ENCODE results near the gene IKZF3. TPM values are rescaled to one million over a fixed set of nuclear protein-coding genes. Genes with fewer than 3 reads are reported as not detected.

Gene IKZF3
- total and polyA plus RNA-seq, 10 of the 15 experiments (the other 5 are each of a cell fraction or from before 2014, with no cell fraction given), result 5.5 to 98.2 (median 47.6) TPM

DNA sequence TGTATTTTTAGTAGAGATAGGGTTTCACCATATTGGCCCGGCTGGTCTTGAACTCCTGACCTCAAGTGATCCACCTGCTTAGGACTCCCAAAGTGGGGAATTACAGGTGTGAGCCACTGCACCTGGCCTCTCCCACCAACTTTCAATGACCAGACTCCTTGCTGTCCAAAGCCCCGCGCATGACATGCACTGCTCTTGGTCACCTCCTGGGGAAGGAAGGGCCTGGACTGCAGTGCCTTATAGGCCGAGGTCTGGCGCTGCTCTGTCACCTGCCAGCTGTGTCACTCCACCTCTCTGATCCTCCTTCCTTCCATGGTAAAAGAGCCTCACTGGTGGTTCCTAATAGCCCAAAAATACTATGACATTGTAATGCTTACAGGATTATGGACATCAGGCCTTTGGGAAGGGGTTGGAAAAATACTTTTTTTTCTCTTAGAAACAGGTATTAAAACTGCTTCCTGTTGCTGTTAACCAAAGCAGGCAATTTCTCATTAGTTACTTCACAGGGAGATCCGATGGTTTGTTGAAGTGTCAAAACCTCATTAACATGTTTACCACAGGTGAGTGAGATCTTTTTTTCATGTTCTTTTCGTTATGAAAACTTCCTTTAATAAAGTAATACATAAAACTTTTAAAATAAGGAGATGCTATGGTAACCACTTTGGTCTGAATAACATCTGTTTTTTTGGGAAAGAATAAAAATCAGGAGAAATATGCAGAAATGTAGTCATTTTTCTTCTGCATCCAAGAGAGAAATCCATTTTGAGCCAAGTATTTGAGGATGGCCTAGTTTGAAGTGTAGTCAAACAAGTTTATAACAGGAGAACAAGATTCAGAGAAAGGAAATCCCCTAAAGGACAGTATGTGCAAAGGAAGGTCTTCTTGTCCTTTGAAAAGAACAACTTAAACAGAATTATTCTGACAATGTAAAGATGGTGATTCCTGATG is 90.9 kb downstream of the IKZF3 start:
- ChIA-PET SMC1A (ENCODE audit: uncharacterized antibody, unreplicated experiment) (interaction anchor here (0.7 to 4.9 kb wide), 5 partner anchors 17 to 89 kb away, joined by 3 to 59 read pairs (median 3); no protein-coding TSS in a partner anchor), CTCF (interaction anchor here (0.6 to 0.9 kb wide), 2 partner anchors 18 to 49 kb away, joined by 3 read pairs; no protein-coding TSS in a partner anchor), RAD21 (ENCODE audit: unreplicated experiment) (interaction anchor here (1.2 to 2.0 kb wide), 3 partner anchors 10 to 89 kb away, joined by 4 to 18 read pairs (median 4); no protein-coding TSS in a partner anchor), POLR2A (interaction anchor here (1.2 kb wide), 1 partner anchor 16 kb away, joined by 8 read pairs; no protein-coding TSS in a partner anchor)
- peaks cover 7 to 30% of the 10 kb centered on the region in 2 experiments for H3K36me3 ChIP-seq (ENCODE audit: control insufficient read depth in 2 of 2, insufficient read depth in 2 of 2, low read length in 1 of 2)
- H3K27me3 ChIP-seq (replicated peaks in 1 of 2; ENCODE audit: control insufficient read depth in 2 of 2, insufficient read depth in 2 of 2, low read length in 1 of 2), result no peaks in the 10 kb centered on the region
- in situ Hi-C loops (cut with MboI) (no loop called here), intact Hi-C loops (cut with micrococcal nuclease; ENCODE audit: unreplicated experiment) (loop anchor here (1.0 to 5.0 kb wide), 2 partner anchors 15 to 74 kb away; no protein-coding TSS in a partner anchor)
- peaks cover 64% of the 10 kb centered on the region for H3K4me1 ChIP-seq (ENCODE audit: control insufficient read depth, insufficient read depth, low read length)
- H2AFZ ChIP-seq (ENCODE audit: control insufficient read depth, low read depth, low read length), result no peak overlapping the region
- DNase-seq (ENCODE audit: low read depth, low spot score), result no peak
- H3K4me2 ChIP-seq (ENCODE audit: control insufficient read depth, insufficient read depth), result peak overlapping the region; percentile 97
- no peak for FAIRE-seq
- no peak for ATAC-seq
- H3K9ac ChIP-seq (ENCODE audit: control insufficient read depth, insufficient read depth, low read length), result peak overlapping the region; percentile 52
- no peaks in the 10 kb centered on the region for H4K20me1 ChIP-seq (ENCODE audit: control insufficient read depth, insufficient read depth)
- no TSS peak for BruUV-seq (replicated peaks)
- peak overlapping the region; percentile 79 for H3K4me3 ChIP-seq
- H3K27ac ChIP-seq (ENCODE audit: control insufficient read depth, insufficient read depth), result peak overlapping the region; percentile 95
- H3K79me2 ChIP-seq (ENCODE audit: control insufficient read depth, insufficient read depth, low read length), result peaks cover 93% of the 10 kb centered on the region
- no peaks in the 10 kb centered on the region; the same call in 2 of the 3 replicates for H3K9me3 ChIP-seq (replicated peaks; ENCODE audit: control insufficient read depth, insufficient read depth, low read length)
- 39% methylated on average over 7 of the region's 7 CpGs for whole genome bisulfite sequencing (ENCODE audit: insufficient coverage, insufficient replicate concordance, low lambda C conversion rate, missing lambda C conversion rate)
- TF ChIP-seq SP1 (IDR thresholded peaks at IDR 0.05; ENCODE audit: low read depth, low read length) (no peak), TCF12 (IDR thresholded peaks at IDR 0.05; ENCODE audit: low read depth, low read length) (no peak), SIN3A (IDR thresholded peaks at IDR 0.05; ENCODE audit: low read depth, low read length) (no peak), RFX5 (IDR thresholded peaks at IDR 0.05; ENCODE audit: low read depth, low read length) (no peak), IRF4 (IDR thresholded peaks at IDR 0.05; ENCODE audit: low read depth, low read length) (no peak), ZNF384 (IDR thresholded peaks at IDR 0.05; ENCODE audit: borderline replicate concordance, low read depth, low read length) (0 out of 2 replicates have a peak, but pooled peaks have one; percentile 14), EED (IDR thresholded peaks at IDR 0.05; ENCODE audit: low read depth) (no peak), TCF7 (IDR thresholded peaks at IDR 0.05; ENCODE audit: borderline replicate concordance) (no peak), MYC (IDR thresholded peaks at IDR 0.05; ENCODE audit: insufficient read depth, insufficient read length, insufficient replicate concordance, low read length, severe bottlenecking) (no peak), YY1 (IDR thresholded peaks at IDR 0.05; ENCODE audit: low read depth, low read length) (no peak), ZSCAN29 (IDR thresholded peaks at IDR 0.05) (no peak), CBFB (IDR thresholded peaks at IDR 0.05; ENCODE audit: low read depth) (no peak), HDAC2 (IDR thresholded peaks at IDR 0.05) (no peak), MTA2 (IDR thresholded peaks at IDR 0.05; ENCODE audit: low read depth) (peak; percentile 89)
- TF ChIP-seq, protein P1, sequence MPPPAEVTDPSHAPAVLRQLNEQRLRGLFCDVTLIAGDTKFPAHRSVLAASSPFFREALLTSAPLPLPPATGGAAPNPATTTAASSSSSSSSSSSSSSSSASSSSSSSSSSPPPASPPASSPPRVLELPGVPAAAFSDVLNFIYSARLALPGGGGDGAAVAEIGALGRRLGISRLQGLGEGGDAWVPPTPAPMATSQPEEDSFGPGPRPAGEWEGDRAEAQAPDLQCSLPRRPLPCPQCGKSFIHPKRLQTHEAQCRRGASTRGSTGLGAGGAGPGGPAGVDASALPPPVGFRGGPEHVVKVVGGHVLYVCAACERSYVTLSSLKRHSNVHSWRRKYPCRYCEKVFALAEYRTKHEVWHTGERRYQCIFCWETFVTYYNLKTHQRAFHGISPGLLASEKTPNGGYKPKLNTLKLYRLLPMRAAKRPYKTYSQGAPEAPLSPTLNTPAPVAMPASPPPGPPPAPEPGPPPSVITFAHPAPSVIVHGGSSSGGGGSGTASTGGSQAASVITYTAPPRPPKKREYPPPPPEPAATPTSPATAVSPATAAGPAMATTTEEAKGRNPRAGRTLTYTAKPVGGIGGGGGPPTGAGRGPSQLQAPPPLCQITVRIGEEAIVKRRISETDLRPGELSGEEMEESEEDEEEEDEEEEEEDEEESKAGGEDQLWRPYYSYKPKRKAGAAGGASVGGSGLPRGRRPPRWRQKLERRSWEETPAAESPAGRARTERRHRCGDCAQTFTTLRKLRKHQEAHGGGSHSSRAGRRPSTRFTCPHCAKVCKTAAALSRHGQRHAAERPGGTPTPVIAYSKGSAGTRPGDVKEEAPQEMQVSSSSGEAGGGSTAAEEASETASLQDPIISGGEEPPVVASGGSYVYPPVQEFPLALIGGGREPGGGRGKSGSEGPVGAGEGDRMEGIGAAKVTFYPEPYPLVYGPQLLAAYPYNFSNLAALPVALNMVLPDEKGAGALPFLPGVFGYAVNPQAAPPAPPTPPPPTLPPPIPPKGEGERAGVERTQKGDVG (CRISPR knock-in tag; IDR thresholded peaks at IDR 0.05), result no peak
- TF ChIP-seq, protein P2, sequence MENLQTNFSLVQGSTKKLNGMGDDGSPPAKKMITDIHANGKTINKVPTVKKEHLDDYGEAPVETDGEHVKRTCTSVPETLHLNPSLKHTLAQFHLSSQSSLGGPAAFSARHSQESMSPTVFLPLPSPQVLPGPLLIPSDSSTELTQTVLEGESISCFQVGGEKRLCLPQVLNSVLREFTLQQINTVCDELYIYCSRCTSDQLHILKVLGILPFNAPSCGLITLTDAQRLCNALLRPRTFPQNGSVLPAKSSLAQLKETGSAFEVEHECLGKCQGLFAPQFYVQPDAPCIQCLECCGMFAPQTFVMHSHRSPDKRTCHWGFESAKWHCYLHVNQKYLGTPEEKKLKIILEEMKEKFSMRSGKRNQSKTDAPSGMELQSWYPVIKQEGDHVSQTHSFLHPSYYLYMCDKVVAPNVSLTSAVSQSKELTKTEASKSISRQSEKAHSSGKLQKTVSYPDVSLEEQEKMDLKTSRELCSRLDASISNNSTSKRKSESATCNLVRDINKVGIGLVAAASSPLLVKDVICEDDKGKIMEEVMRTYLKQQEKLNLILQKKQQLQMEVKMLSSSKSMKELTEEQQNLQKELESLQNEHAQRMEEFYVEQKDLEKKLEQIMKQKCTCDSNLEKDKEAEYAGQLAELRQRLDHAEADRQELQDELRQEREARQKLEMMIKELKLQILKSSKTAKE (IDR thresholded peaks at IDR 0.05; ENCODE audit: low read depth, poor library complexity, severe bottlenecking), result no peak
- TF ChIP-seq, protein P3, sequence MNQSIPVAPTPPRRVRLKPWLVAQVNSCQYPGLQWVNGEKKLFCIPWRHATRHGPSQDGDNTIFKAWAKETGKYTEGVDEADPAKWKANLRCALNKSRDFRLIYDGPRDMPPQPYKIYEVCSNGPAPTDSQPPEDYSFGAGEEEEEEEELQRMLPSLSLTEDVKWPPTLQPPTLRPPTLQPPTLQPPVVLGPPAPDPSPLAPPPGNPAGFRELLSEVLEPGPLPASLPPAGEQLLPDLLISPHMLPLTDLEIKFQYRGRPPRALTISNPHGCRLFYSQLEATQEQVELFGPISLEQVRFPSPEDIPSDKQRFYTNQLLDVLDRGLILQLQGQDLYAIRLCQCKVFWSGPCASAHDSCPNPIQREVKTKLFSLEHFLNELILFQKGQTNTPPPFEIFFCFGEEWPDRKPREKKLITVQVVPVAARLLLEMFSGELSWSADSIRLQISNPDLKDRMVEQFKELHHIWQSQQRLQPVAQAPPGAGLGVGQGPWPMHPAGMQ (IDR thresholded peaks at IDR 0.05; ENCODE audit: borderline replicate concordance), result no peak
